ENCODE results near the gene TMEM18. TPM values are rescaled to one million over a fixed set of nuclear protein-coding genes. Genes with fewer than 3 reads are reported as not detected.

TMEM18 gene
- polyA plus RNA-seq, 1 of the 3 experiments (the other 2 are of a cell fraction) = 29.3 TPM

DNA sequence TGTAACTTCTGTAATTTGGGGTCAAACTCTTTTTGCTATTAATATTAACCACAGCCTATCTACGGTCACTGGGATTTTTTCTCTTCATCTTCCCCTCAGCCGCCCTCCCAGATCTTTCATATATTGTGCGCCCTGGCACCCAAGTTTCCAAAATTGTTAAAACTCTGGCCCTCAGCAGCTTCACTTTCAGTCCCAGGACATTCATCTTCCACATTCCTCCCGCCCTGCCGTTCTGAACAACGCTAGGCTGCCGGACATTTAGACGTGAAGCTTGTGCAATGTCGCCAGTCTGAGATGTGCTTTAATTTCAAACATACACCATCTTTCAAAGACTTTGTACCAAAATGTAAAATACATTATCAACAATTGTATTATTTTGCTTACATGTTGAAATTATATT, 1.8 kb upstream of the TMEM18 start:
- CTCF ChIA-PET = interaction anchor here (0.9 to 2.2 kb wide), 8 partner anchors 9 to 873 kb away, joined by 3 to 6 read pairs (median 4); no protein-coding TSS in a partner anchor
- no peak overlapping the region for H3K4me3 ChIP-seq (ENCODE audit: low read depth in 2 of 2, low read length in 1 of 2)
- no peaks in the 10 kb centered on the region for H3K9me2 ChIP-seq
- H3K27me3 ChIP-seq (ENCODE audit: insufficient read depth) = no peaks in the 10 kb centered on the region
- peaks cover 31% of the 10 kb centered on the region for H3K79me2 ChIP-seq (ENCODE audit: insufficient read depth)
- POLR2A ChIA-PET = no interaction called here
- WGBS (ENCODE audit: low lambda C conversion rate) = 98% methylated on average over 9 of the region's 9 CpGs
- DNase-seq = no peak
- no peak overlapping the region for H3K4me2 ChIP-seq
- peaks cover 6 to 11% of the 10 kb centered on the region in 2 experiments for H3K36me3 ChIP-seq (replicated peaks in 1 of 2; ENCODE audit: control insufficient read depth in 1 of 2, insufficient read depth in 2 of 2, low read length in 1 of 2)
- H3K27ac ChIP-seq (ENCODE audit: low read depth in 2 of 2, low read length in 1 of 2) = no peak overlapping the region
- TF ChIP-seq NRF1 (IDR thresholded peaks at IDR 0.05; ENCODE audit: low read depth, low read length) = no peak
- no peak for TF ChIP-seq FOSL2 (IDR thresholded peaks at IDR 0.05; ENCODE audit: borderline replicate concordance, low read depth)
- no peak for TF ChIP-seq NFIC (IDR thresholded peaks at IDR 0.05; ENCODE audit: borderline replicate concordance)
- TF ChIP-seq TCF12 (IDR thresholded peaks at IDR 0.05) = no peak
- TF ChIP-seq, protein P1, sequence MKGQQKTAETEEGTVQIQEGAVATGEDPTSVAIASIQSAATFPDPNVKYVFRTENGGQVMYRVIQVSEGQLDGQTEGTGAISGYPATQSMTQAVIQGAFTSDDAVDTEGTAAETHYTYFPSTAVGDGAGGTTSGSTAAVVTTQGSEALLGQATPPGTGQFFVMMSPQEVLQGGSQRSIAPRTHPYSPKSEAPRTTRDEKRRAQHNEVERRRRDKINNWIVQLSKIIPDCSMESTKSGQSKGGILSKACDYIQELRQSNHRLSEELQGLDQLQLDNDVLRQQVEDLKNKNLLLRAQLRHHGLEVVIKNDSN (IDR thresholded peaks at IDR 0.05; ENCODE audit: borderline replicate concordance, low read depth) = no peak
- TF ChIP-seq, protein P2, sequence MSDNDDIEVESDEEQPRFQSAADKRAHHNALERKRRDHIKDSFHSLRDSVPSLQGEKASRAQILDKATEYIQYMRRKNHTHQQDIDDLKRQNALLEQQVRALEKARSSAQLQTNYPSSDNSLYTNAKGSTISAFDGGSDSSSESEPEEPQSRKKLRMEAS (IDR thresholded peaks at IDR 0.05; ENCODE audit: low read depth) = no peak
- no peak for TF ChIP-seq FOXJ3 (CRISPR knock-in tag; IDR thresholded peaks at IDR 0.05)
- TF ChIP-seq RAD21 (IDR thresholded peaks at IDR 0.05; ENCODE audit: low read length) = no peak
- no peak for TF ChIP-seq TEAD4 (IDR thresholded peaks at IDR 0.05; ENCODE audit: borderline replicate concordance, insufficient read depth)
- peaks cover 17 to 26% of the 10 kb centered on the region in 2 experiments for H3K4me1 ChIP-seq (ENCODE audit: control insufficient read depth in 1 of 2, insufficient read depth in 2 of 2, low read depth in 1 of 2, low read length in 1 of 2)
- no peak overlapping the region for H3K9ac ChIP-seq
- peaks cover 22% of the 10 kb centered on the region for H4K20me1 ChIP-seq (ENCODE audit: insufficient read depth)
- H2AFZ ChIP-seq (ENCODE audit: low read depth) = no peak overlapping the region; the same call in 1 of the 2 replicates
- H3F3A ChIP-seq (replicated peaks; ENCODE audit: insufficient read depth) = peaks cover 25% of the 10 kb centered on the region
- H3K9me3 ChIP-seq = no peaks in the 10 kb centered on the region

DNA sequence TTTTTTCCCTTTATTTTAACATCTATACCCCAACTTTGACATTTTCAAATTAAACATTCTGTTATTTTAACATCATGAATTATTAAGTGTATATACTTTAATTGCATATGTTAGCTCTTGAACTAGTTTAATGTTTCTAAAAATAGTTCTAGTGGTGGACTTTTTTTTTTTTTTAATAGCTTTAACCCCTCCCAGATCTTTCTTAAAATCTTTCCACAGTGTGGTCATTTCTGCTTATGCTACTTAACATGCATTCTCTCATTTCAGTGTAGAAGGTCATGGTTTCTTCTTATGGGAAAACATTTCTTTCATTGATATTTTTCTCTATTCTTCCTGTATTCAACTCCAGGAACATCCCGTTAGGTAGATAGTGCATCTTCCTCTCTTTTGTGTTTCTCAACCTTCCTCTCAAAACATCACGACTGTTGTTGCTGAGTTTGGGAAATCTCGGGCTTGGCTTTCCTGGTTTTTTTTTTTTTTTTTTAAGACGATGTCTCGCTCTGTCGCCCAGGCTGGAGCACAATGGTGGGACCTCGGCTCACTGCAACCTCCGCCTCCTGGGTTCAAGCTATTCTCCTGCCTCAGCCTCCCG, 849 bp upstream of the TMEM18 start:
- Histone ChIP-seq H3K79me2 (ENCODE audit: insufficient read depth) (peaks cover 34% of the 10 kb centered on the region), H3K36me3 (replicated peaks in 1 of 2; ENCODE audit: control insufficient read depth in 1 of 2, insufficient read depth in 2 of 2, low read length in 1 of 2) (peaks cover 6 to 12% of the 10 kb centered on the region in 2 experiments), H3K27me3 (ENCODE audit: insufficient read depth) (no peaks in the 10 kb centered on the region), H2AFZ (ENCODE audit: low read depth) (peak overlapping the region; percentile 87), H4K20me1 (ENCODE audit: insufficient read depth) (peaks cover 23% of the 10 kb centered on the region), H3K4me3 (ENCODE audit: low read depth in 2 of 2, low read length in 1 of 2) (peak overlapping the region; percentile 97 to 100), H3F3A (replicated peaks; ENCODE audit: insufficient read depth) (peaks cover 32% of the 10 kb centered on the region), H3K4me1 (ENCODE audit: control insufficient read depth in 1 of 2, insufficient read depth in 2 of 2, low read depth in 1 of 2, low read length in 1 of 2) (peaks cover 21 to 33% of the 10 kb centered on the region in 2 experiments), H3K27ac (ENCODE audit: low read depth in 2 of 2, low read length in 1 of 2) (peak overlapping the region; percentile 99 to 100), H3K9me3 (no peaks in the 10 kb centered on the region), H3K4me2 (peak overlapping the region; percentile 88), H3K9ac (peak overlapping the region; percentile 98), H3K9me2 (no peaks in the 10 kb centered on the region)
- POLR2A ChIA-PET = interaction anchor here (2.2 kb wide), 1 partner anchor 62 kb away, joined by 7 read pairs; no protein-coding TSS in a partner anchor
- WGBS (ENCODE audit: low lambda C conversion rate) = 75% methylated on average over 9 of the region's 9 CpGs
- TF ChIP-seq TAF1 (IDR thresholded peaks at IDR 0.05; ENCODE audit: borderline replicate concordance, low read depth, low read length) (no peak), MEF2A (IDR thresholded peaks at IDR 0.05; ENCODE audit: borderline replicate concordance, low read depth) (no peak), EZH2phosphoT487 (IDR thresholded peaks at IDR 0.05; ENCODE audit: borderline replicate concordance, low read depth) (no peak), GATA2 (CRISPR knock-in tag; IDR thresholded peaks at IDR 0.05) (no peak)
- TF ChIP-seq, protein P2 (IDR thresholded peaks at IDR 0.05; ENCODE audit: low read depth) = no peak
- DNase-seq = no peak
- CTCF ChIA-PET = interaction anchor here (0.6 to 1.6 kb wide), 7 partner anchors 10 to 874 kb away, joined by 3 to 5 read pairs (median 3); no protein-coding TSS in a partner anchor

Measured in SK-N-SH (cell line).